Fibroblast of lung (primary cell): Measurements from ENCODE around the gene PRRC2B. TPM values are rescaled to one million over a fixed set of nuclear protein-coding genes. Genes with fewer than 3 reads are reported as not detected.
A peak's percentile ranks its signal among the peaks of the same experiment; 100 is the strongest.

Source experiments
- DNase-seq, 2 donors: peaks; one replicate each; pipeline versions ENCODE4 v3.0.0 to v3.0.0-alpha.2; 2010; ENCODE audit warnings: low read depth in 2 of 2
- H2AFZ ChIP-seq: 2 replicates; pipeline ENCODE4 v1.5.1; 2012; ENCODE audit warnings: low read length, control low read depth, inconsistent platforms
- H3K27ac ChIP-seq: 2 replicates; pipeline ENCODE4 v1.5.1; 2011; ENCODE audit warnings: low read length, control low read depth; ENCODE audit not compliant: insufficient read depth
- H3K27me3 ChIP-seq: 2 replicates; pipeline ENCODE4 v1.5.1; 2011; ENCODE audit warnings: mild to moderate bottlenecking, low read length; ENCODE audit not compliant: control insufficient read depth, insufficient read depth
- H3K36me3 ChIP-seq: 2 replicates; pipeline ENCODE4 v1.5.1; 2011; ENCODE audit warnings: low read length; ENCODE audit not compliant: control insufficient read depth, insufficient read depth
- H3K4me1 ChIP-seq: 2 replicates; pipeline ENCODE4 v1.5.1; 2011; ENCODE audit warnings: low read length; ENCODE audit not compliant: control insufficient read depth, insufficient read depth; ENCODE audit errors: extremely low read depth
- H3K4me2 ChIP-seq: 2 replicates; pipeline ENCODE4 v1.5.1; 2011; ENCODE audit warnings: low read length, control low read depth; ENCODE audit not compliant: insufficient read depth; ENCODE audit errors: extremely low read depth
- H3K4me3 ChIP-seq, 4 experiments: fragments of 200-600 bp in 1 of 4; sonication (generic) in 1 of 4; replicated peaks in 1 of 4; 2 replicates each; pipeline ENCODE4 v1.5.1; 2011 to 2016; ENCODE audit warnings: low read length in 4 of 4, low read depth in 3 of 4, mild to moderate bottlenecking in 3 of 4, control low read depth in 2 of 4, inconsistent platforms in 1 of 4, mixed read lengths in 1 of 4; ENCODE audit not compliant: insufficient read depth in 1 of 4; ENCODE audit errors: control extremely low read depth in 1 of 4
- H3K79me2 ChIP-seq: 2 replicates; pipeline ENCODE4 v1.5.1; 2012; ENCODE audit warnings: mild to moderate bottlenecking, low read length, inconsistent platforms; ENCODE audit not compliant: control insufficient read depth, insufficient read depth
- H3K9ac ChIP-seq: 2 replicates; pipeline ENCODE4 v1.5.1; 2011; ENCODE audit warnings: mild to moderate bottlenecking, low read length, control low read depth; ENCODE audit not compliant: insufficient read depth
- H3K9me3 ChIP-seq: 2 replicates; pipeline ENCODE4 v1.5.1; 2012; ENCODE audit warnings: low read depth, low read length; ENCODE audit not compliant: control insufficient read depth, insufficient read depth
- H4K20me1 ChIP-seq: 2 replicates; pipeline ENCODE4 v1.5.1; 2011; ENCODE audit warnings: low read length; ENCODE audit not compliant: control insufficient read depth, insufficient read depth; ENCODE audit errors: extremely low read depth
- EZH2 ChIP-seq: IDR thresholded peaks from 2 replicates; pipeline ENCODE4 v1.5.1; 2012; ENCODE audit warnings: low read length, control low read depth, mild to moderate bottlenecking; ENCODE audit errors: missing control alignments
- polyA plus RNA-seq, 2 donors: library from polyadenylated mRNA; depleted of rRNA in 1 of 2; stranded (reverse) in 1 of 2; unstranded in 1 of 2; fragments of >200 nt; gene quantifications; 2 replicates each; pipeline ENCODE4 v1.2.1, GENCODE V29; 2011 to 2012; ENCODE audit warnings: missing spikeins in 1 of 2
- total RNA-seq: library from RNA; depleted of rRNA; stranded (reverse); fragments of >200 nt; gene quantifications from 2 replicates; pipeline ENCODE4 v1.2.1, GENCODE V29; 2014
- TF ChIP-seq, protein P1 (sequence below), 2 donors: IDR thresholded peaks in 1 of 2; conservative IDR thresholded peaks in 1 of 2; 1 replicate in 1 of 2; 2 replicates in 1 of 2; pipeline ENCODE4 v1.5.1; 2011 to 2012; ENCODE audit warnings: low read length in 2 of 2, control low read depth in 1 of 2, inconsistent platforms in 1 of 2, low read depth in 1 of 2, mild to moderate bottlenecking in 1 of 2

Gene PRRC2B
- total and polyA plus RNA-seq, 2 donors (not counting 1 experiment from before 2014, with no cell fraction given): 29.9 to 66.4 TPM

DNA sequence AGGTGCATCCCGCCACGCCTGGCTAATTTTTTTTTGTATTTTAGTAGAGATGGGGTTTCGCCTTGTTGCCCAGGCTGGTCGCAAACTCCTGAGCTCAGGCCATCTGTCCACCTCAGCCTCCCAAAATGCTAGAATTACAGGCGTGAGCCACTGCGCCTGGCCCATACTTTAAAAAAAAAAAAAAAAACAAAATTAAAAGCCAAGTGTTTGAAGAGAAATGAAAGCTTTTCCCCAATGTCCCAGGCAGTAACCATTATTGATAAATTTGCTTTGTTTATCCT is 9.5 kb downstream of the PRRC2B start:
- DNase-seq: no peak
- no peak overlapping the region for H3K4me2 ChIP-seq
- no peaks in the 10 kb centered on the region for H3K27me3 ChIP-seq
- peaks cover 51% of the 10 kb centered on the region for H3K4me1 ChIP-seq
- H2AFZ ChIP-seq: no peak overlapping the region
- H3K9ac ChIP-seq: no peak overlapping the region
- H3K9me3 ChIP-seq: no peaks in the 10 kb centered on the region
- H3K27ac ChIP-seq: peak overlapping the region; percentile 86
- peaks cover 95% of the 10 kb centered on the region for H3K79me2 ChIP-seq
- no peaks in the 10 kb centered on the region for H3K36me3 ChIP-seq
- TF ChIP-seq EZH2: no peak
- TF ChIP-seq, protein P1, sequence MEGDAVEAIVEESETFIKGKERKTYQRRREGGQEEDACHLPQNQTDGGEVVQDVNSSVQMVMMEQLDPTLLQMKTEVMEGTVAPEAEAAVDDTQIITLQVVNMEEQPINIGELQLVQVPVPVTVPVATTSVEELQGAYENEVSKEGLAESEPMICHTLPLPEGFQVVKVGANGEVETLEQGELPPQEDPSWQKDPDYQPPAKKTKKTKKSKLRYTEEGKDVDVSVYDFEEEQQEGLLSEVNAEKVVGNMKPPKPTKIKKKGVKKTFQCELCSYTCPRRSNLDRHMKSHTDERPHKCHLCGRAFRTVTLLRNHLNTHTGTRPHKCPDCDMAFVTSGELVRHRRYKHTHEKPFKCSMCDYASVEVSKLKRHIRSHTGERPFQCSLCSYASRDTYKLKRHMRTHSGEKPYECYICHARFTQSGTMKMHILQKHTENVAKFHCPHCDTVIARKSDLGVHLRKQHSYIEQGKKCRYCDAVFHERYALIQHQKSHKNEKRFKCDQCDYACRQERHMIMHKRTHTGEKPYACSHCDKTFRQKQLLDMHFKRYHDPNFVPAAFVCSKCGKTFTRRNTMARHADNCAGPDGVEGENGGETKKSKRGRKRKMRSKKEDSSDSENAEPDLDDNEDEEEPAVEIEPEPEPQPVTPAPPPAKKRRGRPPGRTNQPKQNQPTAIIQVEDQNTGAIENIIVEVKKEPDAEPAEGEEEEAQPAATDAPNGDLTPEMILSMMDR (conservative IDR thresholded peaks at IDR 0.05 in 1 of 2, IDR thresholded peaks at IDR 0.05 in 1 of 2; ENCODE audit: low read depth in 1 of 2, low read length in 2 of 2): no peak
- H3K4me3 ChIP-seq: no peak overlapping the region
- H4K20me1 ChIP-seq: peaks cover 2% of the 10 kb centered on the region

DNA sequence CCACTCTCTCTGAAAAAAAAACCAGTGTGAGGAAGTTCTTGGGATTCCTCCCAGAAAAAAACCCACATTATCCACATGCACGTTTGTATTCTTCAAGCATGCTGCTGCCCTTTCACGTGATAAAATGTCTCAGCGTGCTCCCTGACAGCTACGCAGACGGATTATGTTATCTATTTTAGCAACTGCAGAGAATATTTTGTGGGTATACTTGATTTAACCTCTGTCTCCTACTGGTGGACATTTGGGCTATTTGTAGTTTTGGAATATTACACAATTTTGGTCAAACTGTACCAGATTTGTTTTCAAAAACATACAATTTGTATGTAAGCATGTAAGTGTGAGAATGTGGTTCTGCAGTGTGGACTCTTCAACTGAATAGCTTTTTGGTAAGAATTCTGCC is 10.7 kb downstream of the PRRC2B start:
- peaks cover 2% of the 10 kb centered on the region for H4K20me1 ChIP-seq
- DNase-seq: peak; percentile 65 to 78
- H3K36me3 ChIP-seq: no peaks in the 10 kb centered on the region
- H3K4me1 ChIP-seq: peaks cover 50% of the 10 kb centered on the region
- H2AFZ ChIP-seq: no peak overlapping the region
- peak overlapping the region; percentile 30 for H3K27ac ChIP-seq
- no peaks in the 10 kb centered on the region for H3K9me3 ChIP-seq
- peaks cover 97% of the 10 kb centered on the region for H3K79me2 ChIP-seq
- TF ChIP-seq, protein P1 (conservative IDR thresholded peaks at IDR 0.05 in 1 of 2, IDR thresholded peaks at IDR 0.05 in 1 of 2; ENCODE audit: low read depth in 1 of 2, low read length in 2 of 2): peak in 1 of 2 donors; percentile 1
- no peak for TF ChIP-seq EZH2
- H3K4me3 ChIP-seq: no peak overlapping the region
- no peaks in the 10 kb centered on the region for H3K27me3 ChIP-seq
- no peak overlapping the region for H3K9ac ChIP-seq
- peak overlapping the region; percentile 56 for H3K4me2 ChIP-seq

- Histone ChIP-seq H3K27me3 (no peaks in the 10 kb centered on the region), H4K20me1 (peaks cover 2% of the 10 kb centered on the region), H3K36me3 (no peaks in the 10 kb centered on the region), H3K79me2 (peaks cover 97% of the 10 kb centered on the region), H3K4me2 (peak overlapping the region; percentile 56), H2AFZ (no peak overlapping the region), H3K9me3 (no peaks in the 10 kb centered on the region), H3K9ac (no peak overlapping the region), H3K27ac (peak overlapping the region; percentile 18), H3K4me1 (peaks cover 51% of the 10 kb centered on the region), H3K4me3 (peak overlapping the region in 1 of 4 experiments; percentile 2)
- no peak for TF ChIP-seq EZH2
- TF ChIP-seq, protein P1 (conservative IDR thresholded peaks at IDR 0.05 in 1 of 2, IDR thresholded peaks at IDR 0.05 in 1 of 2; ENCODE audit: low read depth in 1 of 2, low read length in 2 of 2): no peak
- DNase-seq: peak in 1 of 2 donors; percentile 21
Observed at GRCh38 chr9:131404987-131405386, 11.1 kb downstream of the PRRC2B start.
